Thyroid gland (tissue), 4 donors: ENCODE measurements around the gene ACTRT2. TPM values are rescaled to one million over a fixed set of nuclear protein-coding genes. Genes with fewer than 3 reads are reported as not detected.

ENCODE experiments used
- DNase-seq, 2 donors: peaks; one replicate each; pipeline ENCODE4 v3.0.0-alpha.2; 2019
- H3K27ac ChIP-seq, 3 donors: fragments of 200-600 bp; sonication (generic); 1 replicate in 2 of 3; 2 replicates in 1 of 3; pipeline ENCODE4 v1.5.1; 2016 to 2019; ENCODE audit warnings: mild to moderate bottlenecking in 1 of 3, moderate library complexity in 1 of 3
- H3K27me3 ChIP-seq: fragments of 200-600 bp; sonication (generic); one replicate; pipeline ENCODE4 v1.5.1; 2019
- H3K36me3 ChIP-seq, 2 donors: fragments of 200-600 bp; sonication (generic); one replicate each; pipeline ENCODE4 v1.5.1; 2016 to 2019
- H3K4me1 ChIP-seq, 2 donors: fragments of 200-600 bp; sonication (generic); one replicate each; pipeline ENCODE4 v1.5.1; 2017 to 2019
- H3K4me3 ChIP-seq, 3 donors: fragments of 200-600 bp; sonication (generic); replicated peaks in 1 of 3; 1 replicate in 2 of 3; 2 replicates in 1 of 3; pipeline ENCODE4 v1.5.1; 2016; ENCODE audit warnings: mild to moderate bottlenecking in 1 of 3
- H3K9me3 ChIP-seq: fragments of 200-600 bp; sonication (generic); one replicate; pipeline ENCODE4 v1.5.1; 2017
- POLR2A ChIP-seq, 2 donors: fragments of 450-650 bp; IDR thresholded peaks; one replicate each; pipeline ENCODE4 v1.6.1; 2017; ENCODE audit warnings: antibody characterized with exemption in 2 of 2, mild to moderate bottlenecking in 2 of 2, moderate library complexity in 1 of 2
- WGBS, 2 donors: methylation state at CpG; one replicate each; pipeline ENCODE4 v1.1.5; 2017; 5-methylcytosine and 5-hydroxymethylcytosine counted together
- intact Hi-C: fragments of 100-400 bp; cut with DNase I; formaldehyde crosslinking; loops from one replicate; pipeline ENCODE4 v1.15.1; 2023
- total RNA-seq, 4 donors: library from RNA; depleted of rRNA; stranded (reverse); fragments of >200 nt; gene quantifications; one replicate each; pipeline ENCODE4 v1.2.3, GENCODE V29; 2016
- TF ChIP-seq, protein P1 (sequence below), 6 experiments: fragments of 200-600 bp in 3 of 6; fragments of 450-650 bp in 3 of 6; sonication (generic) in 3 of 6; IDR thresholded peaks; one replicate each; pipeline ENCODE4 v1.5.1; 2016 to 2019; ENCODE audit warnings: antibody characterized with exemption in 6 of 6, mild to moderate bottlenecking in 2 of 6, inconsistent platforms in 1 of 6, moderate library complexity in 1 of 6

Gene ACTRT2
- total RNA-seq, 4 donors from 2014 or later, result 0.67 TPM; not detected in 3

DNA sequence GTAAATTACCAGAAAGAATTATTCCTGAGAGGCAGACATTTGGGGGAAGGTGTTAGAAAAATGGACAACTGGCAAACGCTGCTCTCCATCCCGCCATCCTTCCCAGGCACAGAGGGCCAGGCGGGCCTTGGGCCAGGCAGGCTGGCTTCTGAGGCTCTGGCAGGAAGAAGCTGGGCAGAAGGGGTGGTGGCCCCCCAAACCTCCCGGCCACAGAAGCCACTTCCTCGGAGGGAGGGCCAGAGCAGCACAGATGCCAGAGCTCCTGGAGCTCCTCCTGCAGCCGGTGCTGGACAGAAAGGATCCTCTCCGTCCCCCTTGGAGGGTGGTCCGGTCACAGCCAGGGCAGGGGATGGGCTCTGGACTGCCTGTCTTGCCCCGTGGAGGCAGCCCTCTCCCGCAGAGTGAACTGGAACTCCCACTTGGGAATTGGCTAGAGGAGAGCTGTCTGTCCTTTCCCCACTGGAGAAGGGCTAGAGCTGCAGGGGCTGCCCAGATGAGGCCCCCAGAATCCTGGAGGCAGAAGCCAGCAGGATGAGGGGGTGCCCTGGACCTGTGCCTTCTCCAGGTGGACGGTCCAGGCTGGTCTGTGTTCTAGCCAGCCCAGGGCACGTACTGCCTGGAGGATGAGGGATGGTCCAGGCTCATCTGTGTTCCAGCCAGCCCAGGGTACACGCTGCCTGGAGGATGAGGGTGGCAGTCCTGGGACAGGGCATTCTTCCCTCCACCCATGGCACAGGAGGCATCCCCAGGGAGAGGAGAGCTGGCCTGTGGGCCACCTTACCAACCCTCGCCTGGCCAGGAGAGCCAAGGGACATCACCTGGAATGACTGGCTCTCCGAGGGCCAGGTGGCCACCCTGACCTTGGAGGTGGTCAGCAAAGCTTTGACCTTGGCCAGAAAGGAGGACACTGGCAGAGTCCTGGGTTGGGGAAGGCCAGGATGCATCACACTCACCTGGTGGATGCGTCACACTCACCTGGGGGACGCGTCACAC, 47.4 kb upstream of the ACTRT2 start:
- DNase-seq, result no peak
- H3K9me3 ChIP-seq, result no peaks in the 10 kb centered on the region
- 59 to 79% methylated on average over 10 to 12 of the region's 18 CpGs for WGBS, 2 donors
- no peaks in the 10 kb centered on the region for H3K4me1 ChIP-seq
- no peaks in the 10 kb centered on the region for H3K27me3 ChIP-seq
- H3K36me3 ChIP-seq, result no peaks in the 10 kb centered on the region
- no peak for TF ChIP-seq POLR2A (IDR thresholded peaks at IDR 0.05)
- TF ChIP-seq, protein P1, sequence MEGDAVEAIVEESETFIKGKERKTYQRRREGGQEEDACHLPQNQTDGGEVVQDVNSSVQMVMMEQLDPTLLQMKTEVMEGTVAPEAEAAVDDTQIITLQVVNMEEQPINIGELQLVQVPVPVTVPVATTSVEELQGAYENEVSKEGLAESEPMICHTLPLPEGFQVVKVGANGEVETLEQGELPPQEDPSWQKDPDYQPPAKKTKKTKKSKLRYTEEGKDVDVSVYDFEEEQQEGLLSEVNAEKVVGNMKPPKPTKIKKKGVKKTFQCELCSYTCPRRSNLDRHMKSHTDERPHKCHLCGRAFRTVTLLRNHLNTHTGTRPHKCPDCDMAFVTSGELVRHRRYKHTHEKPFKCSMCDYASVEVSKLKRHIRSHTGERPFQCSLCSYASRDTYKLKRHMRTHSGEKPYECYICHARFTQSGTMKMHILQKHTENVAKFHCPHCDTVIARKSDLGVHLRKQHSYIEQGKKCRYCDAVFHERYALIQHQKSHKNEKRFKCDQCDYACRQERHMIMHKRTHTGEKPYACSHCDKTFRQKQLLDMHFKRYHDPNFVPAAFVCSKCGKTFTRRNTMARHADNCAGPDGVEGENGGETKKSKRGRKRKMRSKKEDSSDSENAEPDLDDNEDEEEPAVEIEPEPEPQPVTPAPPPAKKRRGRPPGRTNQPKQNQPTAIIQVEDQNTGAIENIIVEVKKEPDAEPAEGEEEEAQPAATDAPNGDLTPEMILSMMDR (IDR thresholded peaks at IDR 0.05), result no peak
- intact Hi-C loops, result no loop called here
- no peak overlapping the region for H3K27ac ChIP-seq
- H3K4me3 ChIP-seq, result no peak overlapping the region

DNA sequence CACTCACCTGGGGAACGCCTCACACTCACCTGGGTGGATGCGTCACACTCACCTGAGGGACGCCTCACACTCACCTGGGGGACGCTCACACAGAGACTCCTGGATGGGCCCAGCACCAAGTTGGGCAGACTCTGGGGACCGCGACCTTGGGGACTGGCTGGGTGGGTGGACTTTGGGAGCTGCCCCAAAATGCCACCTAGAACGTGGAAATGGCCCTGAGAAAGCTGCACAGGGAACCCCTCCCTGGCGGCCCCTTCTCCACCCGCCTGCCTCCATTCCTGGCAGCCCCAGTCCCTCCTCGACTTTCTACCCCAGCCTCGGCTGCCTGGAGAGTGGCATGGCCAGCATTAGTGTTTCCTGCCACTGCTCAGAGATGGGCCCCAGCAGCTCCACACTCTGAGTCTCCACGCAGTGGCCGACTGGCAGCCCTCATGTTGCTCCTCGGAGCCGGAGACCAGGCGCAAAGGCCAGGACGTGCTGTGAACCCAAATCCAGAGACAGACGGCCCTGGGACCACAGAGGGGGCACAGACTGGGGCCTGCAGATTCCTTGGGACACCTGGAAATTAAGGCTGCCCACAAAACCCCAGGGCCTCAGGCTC, 46.5 kb upstream of the ACTRT2 start:
- Histone ChIP-seq H3K4me1 (no peaks in the 10 kb centered on the region), H3K36me3 (no peaks in the 10 kb centered on the region), H3K4me3 (no peak overlapping the region), H3K9me3 (no peaks in the 10 kb centered on the region), H3K27me3 (no peaks in the 10 kb centered on the region), H3K27ac (no peak overlapping the region)
- intact Hi-C loops, result no loop called here
- no peak for DNase-seq
- no peak for TF ChIP-seq POLR2A (IDR thresholded peaks at IDR 0.05)
- TF ChIP-seq, protein P1 (IDR thresholded peaks at IDR 0.05), result no peak
- 84 to 93% methylated on average over 9 to 11 of the region's 18 CpGs for WGBS, 2 donors

DNA sequence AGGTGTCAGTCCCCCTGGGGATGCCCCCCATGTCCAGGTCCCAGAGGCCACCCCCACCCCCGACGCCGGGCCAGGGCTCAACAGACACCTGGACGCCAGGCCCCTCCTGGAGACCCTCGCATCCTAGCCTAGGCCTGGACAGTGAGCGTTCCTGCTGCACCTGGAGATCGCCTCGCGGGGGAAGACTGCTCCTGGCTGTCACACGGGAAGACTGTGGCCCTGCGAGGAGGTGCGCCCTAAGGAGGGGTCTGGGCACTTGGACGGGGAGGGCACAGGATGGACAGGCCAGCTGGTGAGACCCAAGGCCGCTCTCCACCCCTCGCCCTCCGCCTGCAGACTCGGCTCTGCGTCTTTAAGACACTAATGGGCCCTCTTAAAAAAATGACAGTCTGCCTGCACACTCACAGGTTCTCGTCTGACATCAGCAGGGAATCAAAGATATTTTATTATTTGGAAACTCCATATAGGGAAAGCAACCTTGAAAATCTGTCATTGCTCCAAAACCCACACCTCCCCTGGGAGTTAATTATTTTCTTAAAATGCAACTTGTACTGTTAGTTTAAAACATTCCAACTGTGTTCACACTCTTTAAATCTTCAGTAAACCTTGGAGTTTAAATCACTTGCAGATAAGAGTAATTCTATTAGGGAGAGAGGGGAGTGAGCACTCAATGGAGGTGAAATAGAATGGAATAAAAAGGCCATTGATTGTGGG, 45.6 kb upstream of the ACTRT2 start:
- no peaks in the 10 kb centered on the region for H3K27me3 ChIP-seq
- intact Hi-C loops, result no loop called here

DNA sequence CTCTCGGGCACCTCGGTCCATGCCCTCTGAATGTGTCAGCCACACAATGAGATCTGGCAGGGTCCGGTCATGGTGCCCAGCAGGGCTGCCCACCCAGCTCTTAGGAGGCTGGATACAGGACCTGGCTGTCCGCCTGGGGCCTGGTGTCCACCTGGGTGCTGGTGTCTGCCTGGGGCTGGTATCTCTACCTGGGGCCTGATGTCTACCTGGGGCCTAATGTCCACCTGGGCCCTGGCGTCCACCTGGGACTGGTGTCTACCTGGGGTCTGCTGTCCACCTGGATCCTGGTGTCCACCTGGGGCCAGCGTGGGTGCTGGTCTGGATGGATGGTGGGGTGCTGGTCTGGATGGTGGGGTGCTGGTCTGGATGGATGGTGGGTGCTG, 45.1 kb upstream of the ACTRT2 start:
- DNase-seq, result no peak
- TF ChIP-seq, protein P1 (IDR thresholded peaks at IDR 0.05), result no peak
- no peak for TF ChIP-seq POLR2A (IDR thresholded peaks at IDR 0.05)
- no peaks in the 10 kb centered on the region for H3K9me3 ChIP-seq
- 75 to 90% methylated on average over 5 of the region's 6 CpGs for WGBS, 2 donors
- no peaks in the 10 kb centered on the region for H3K36me3 ChIP-seq
- no peak overlapping the region for H3K4me3 ChIP-seq
- H3K4me1 ChIP-seq, result no peaks in the 10 kb centered on the region
- no peaks in the 10 kb centered on the region for H3K27me3 ChIP-seq
- intact Hi-C loops, result no loop called here
- no peak overlapping the region for H3K27ac ChIP-seq

More for the DNA sequence above, 45.6 kb upstream of the ACTRT2 start:
- TF ChIP-seq POLR2A (IDR thresholded peaks at IDR 0.05), result no peak
- TF ChIP-seq, protein P1 (IDR thresholded peaks at IDR 0.05), result no peak
- Histone ChIP-seq H3K4me1 (no peaks in the 10 kb centered on the region), H3K4me3 (no peak overlapping the region), H3K36me3 (no peaks in the 10 kb centered on the region), H3K27ac (no peak overlapping the region), H3K9me3 (no peaks in the 10 kb centered on the region)
- WGBS, 2 donors, result 75 to 78% methylated on average over 9 to 19 of the region's 19 CpGs
- no peak for DNase-seq
